ENCODE measurements around the gene ARAP3. TPM values are rescaled to one million over a fixed set of nuclear protein-coding genes. Genes with fewer than 3 reads are reported as not detected.
"Not testable (repeated sequence)": the region's sequence is repeated elsewhere in the genome, so short reads cannot be mapped to it uniquely, and the experiment has no call there.

Gene ARAP3, protein sequence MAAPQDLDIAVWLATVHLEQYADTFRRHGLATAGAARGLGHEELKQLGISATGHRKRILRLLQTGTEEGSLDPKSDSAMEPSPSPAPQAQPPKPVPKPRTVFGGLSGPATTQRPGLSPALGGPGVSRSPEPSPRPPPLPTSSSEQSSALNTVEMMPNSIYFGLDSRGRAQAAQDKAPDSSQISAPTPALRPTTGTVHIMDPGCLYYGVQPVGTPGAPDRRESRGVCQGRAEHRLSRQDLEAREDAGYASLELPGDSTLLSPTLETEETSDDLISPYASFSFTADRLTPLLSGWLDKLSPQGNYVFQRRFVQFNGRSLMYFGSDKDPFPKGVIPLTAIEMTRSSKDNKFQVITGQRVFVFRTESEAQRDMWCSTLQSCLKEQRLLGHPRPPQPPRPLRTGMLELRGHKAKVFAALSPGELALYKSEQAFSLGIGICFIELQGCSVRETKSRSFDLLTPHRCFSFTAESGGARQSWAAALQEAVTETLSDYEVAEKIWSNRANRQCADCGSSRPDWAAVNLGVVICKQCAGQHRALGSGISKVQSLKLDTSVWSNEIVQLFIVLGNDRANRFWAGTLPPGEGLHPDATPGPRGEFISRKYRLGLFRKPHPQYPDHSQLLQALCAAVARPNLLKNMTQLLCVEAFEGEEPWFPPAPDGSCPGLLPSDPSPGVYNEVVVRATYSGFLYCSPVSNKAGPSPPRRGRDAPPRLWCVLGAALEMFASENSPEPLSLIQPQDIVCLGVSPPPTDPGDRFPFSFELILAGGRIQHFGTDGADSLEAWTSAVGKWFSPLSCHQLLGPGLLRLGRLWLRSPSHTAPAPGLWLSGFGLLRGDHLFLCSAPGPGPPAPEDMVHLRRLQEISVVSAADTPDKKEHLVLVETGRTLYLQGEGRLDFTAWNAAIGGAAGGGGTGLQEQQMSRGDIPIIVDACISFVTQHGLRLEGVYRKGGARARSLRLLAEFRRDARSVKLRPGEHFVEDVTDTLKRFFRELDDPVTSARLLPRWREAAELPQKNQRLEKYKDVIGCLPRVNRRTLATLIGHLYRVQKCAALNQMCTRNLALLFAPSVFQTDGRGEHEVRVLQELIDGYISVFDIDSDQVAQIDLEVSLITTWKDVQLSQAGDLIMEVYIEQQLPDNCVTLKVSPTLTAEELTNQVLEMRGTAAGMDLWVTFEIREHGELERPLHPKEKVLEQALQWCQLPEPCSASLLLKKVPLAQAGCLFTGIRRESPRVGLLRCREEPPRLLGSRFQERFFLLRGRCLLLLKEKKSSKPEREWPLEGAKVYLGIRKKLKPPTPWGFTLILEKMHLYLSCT (N-terminal part only)
- total RNA-seq (10 to 100 TPM; 14.7 to 16.4 TPM), polyA plus RNA-seq (under 1 TPM in 1 of 2 donors, not detected in 1; 0.73 TPM)

DNA sequence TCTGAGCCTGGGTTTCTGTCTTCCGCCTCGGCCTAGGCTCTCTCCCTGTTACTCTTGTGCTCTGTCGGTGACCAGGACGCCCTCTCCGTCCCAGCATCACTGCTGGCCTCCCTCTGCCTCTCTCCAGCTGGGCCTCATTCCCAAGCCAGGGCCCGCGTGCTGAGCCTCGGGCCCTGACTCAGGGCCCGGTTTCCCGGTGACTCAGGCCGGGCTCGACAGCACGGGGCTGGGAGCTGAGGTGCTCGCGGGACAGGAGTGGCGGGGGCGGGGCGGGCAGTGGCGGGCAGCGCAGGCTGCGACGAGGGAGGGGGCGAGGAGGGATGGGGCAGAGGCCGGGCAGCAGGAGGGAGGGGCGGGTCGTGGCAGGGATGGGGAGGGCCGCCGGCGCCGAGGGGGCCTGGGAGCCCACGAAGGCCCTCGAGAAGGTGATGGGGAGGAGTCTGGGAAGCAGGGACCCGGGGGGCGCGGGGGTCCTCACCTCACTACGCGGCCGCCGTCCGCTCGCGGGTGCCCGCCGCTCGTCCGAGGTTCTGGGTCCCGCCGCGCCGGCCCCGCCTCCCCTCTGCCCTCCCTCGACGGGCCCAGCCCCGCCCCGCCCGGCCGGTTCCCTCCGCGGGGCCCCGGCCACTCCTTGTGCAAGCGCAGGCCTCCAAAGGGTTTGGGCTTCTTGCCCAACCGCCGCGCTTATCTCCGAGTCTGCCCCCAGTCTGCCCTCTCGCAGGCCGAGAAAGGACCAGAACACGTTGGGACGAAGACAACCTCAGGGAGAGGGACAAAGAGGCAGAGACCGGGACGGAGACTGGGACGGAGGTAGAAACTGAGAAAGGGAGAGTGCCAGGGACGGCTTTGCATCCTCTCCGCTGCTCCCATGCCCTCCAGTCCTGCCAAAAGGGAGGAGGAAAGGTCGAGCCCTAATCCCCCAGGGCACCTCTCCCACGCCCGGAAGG lies at the start of gene ARAP3:
Gene ARAP3, minus strand, starts transcription at position 536 of the 947 bp plus-strand sequence. CDS start 1,744 bp downstream, outside the sequence.
- H3K4me3 Mint-ChIP-seq, result peak within 1 kb of the TSS; percentile 78 to 86 (median 83)
- no peak within 1 kb of the TSS for H3K27ac ChIP-seq (ENCODE audit: low read depth, low read length)
- peak in 2 of 5 donors; percentile 24 to 47 for DNase-seq
- peak within 1 kb of the TSS in 1 of 2 donors; percentile 17 for H3K4me3 ChIP-seq (ENCODE audit: low read length in 2 of 2)
- POLR2A ChIA-PET (ENCODE audit: partially characterized antibody), result interaction anchor here (0.6 to 3.2 kb wide), 21 partner anchors 9 to 1723 kb away, joined by 3 to 63 read pairs (median 5); partner anchors contain the start of genes DELE1, DIAPH1, FCHSD1 and HDAC3
- no peaks in the 10 kb centered on the region for H3K36me3 ChIP-seq (ENCODE audit: insufficient read depth, low read length)
- H3K27ac Mint-ChIP-seq, result peak within 1 kb of the TSS; percentile 47 to 91 (median 77)
- no peaks in the 10 kb centered on the region for H3K9me3 ChIP-seq (ENCODE audit: control insufficient read depth in 1 of 2, low read length in 2 of 2)
- no peaks in the 10 kb centered on the region for H3K9me3 Mint-ChIP-seq
- intact Hi-C loops (cut with micrococcal nuclease), result loop anchor here (5.0 kb wide), 1 partner anchor 45 kb away; the partner anchor contains the start of genes HDAC3 and RELL2
- H3K4me1 ChIP-seq (ENCODE audit: insufficient read depth, low read length), result peaks cover 33% of the 10 kb centered on the region
- H3K4me1 Mint-ChIP-seq, result peaks cover 14 to 36% (median 26%) of the 10 kb centered on the region in 4 donors
- CTCF ChIA-PET (ENCODE audit: partially characterized antibody), result interaction anchor here (0.5 to 4.8 kb wide), 12 partner anchors 11 to 1367 kb away, joined by 3 to 79 read pairs (median 4); partner anchors contain the start of genes DELE1, PCDH1 and RNF14
- no peaks in the 10 kb centered on the region for H3K27me3 ChIP-seq (ENCODE audit: insufficient read depth, low read length)
- peaks cover 0 to 2% of the 10 kb centered on the region in 2 donors for H3K27me3 Mint-ChIP-seq
- no peaks in the 10 kb centered on the region for H3K36me3 Mint-ChIP-seq

DNA sequence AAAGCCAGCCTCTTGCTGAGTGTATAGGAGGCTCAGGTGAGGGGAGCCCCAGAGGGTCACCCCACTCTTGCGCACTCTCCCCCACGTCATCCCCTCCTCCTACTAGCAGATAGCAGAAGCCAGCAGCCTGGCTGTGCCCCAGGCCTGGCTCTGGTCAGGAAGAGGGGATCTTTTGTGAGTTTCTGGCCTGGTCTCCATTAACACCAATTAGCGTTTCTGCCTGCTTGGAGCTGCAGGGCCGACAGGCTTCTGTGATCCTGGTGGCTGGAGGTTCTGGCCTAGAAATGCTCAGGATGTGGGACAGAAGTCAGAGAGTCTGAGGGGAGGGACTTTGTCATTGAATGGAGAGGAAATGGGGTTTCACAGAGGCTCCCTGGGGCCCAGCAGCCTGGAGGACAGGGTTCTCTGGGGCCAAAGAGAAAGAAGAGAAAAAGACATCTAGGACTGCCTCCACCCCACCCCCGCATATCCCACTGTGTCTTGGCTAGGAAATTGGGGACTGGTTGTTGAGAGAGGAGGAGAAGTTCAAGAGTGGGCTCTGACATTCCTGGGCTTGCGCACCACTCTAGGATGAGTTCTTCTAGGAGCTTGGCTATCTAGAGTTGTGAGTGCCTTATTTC lies 47.5 kb upstream of the ARAP3 start:
- H3K4me1 ChIP-seq (ENCODE audit: insufficient read depth, low read length), result no peaks in the 10 kb centered on the region
- CTCF ChIA-PET (ENCODE audit: partially characterized antibody), result no interaction called here
- POLR2A ChIA-PET (ENCODE audit: partially characterized antibody), result no interaction called here
- intact Hi-C loops (cut with micrococcal nuclease), result no loop called here
- no peak for DNase-seq
- no peaks in the 10 kb centered on the region for H3K9me3 ChIP-seq (ENCODE audit: control insufficient read depth in 1 of 2, low read length in 2 of 2)
- Mint-ChIP-seq H3K36me3 (no peaks in the 10 kb centered on the region), H3K4me1 (no peaks in the 10 kb centered on the region), H3K27me3 (peaks cover 10 to 18% of the 10 kb centered on the region in 2 donors), H3K9me3 (no peaks in the 10 kb centered on the region), H3K27ac (no peak overlapping the region), H3K4me3 (no peak overlapping the region)
- H3K27ac ChIP-seq (ENCODE audit: low read depth, low read length), result no peak overlapping the region
- H3K36me3 ChIP-seq (ENCODE audit: insufficient read depth, low read length), result no peaks in the 10 kb centered on the region
- H3K4me3 ChIP-seq (ENCODE audit: low read length in 2 of 2), result no peak overlapping the region
- H3K27me3 ChIP-seq (ENCODE audit: insufficient read depth, low read length), result no peaks in the 10 kb centered on the region

DNA sequence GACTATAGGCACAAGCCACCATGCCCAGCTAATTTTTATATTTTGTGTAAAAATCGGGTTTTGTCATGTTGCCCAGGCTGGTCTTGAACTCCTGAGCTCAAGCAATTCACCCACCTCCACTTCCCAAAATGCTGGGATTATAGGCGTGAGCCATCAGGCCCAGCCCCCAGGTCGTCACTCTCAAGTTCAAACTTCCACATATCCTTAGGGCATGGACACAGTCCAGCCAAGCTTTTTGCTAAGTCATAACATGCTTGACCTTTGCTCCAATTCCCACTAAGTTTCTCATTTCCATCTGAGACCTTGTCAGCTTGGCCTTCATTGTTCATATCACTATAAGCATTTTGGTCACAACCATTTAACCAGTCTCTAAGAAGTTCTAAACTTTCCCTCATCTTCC lies 43.9 kb upstream of the ARAP3 start:
- Mint-ChIP-seq H3K36me3 (no peaks in the 10 kb centered on the region), H3K4me1 (no peaks in the 10 kb centered on the region), H3K27me3 (peaks cover 7% of the 10 kb centered on the region in 2 donors), H3K9me3 (peaks cover 0 to 7% (median 1%) of the 10 kb centered on the region in 8 donors), H3K27ac (no peak overlapping the region), H3K4me3 (peak overlapping the region in 1 of 8 donors; percentile 31)
- no peaks in the 10 kb centered on the region for H3K27me3 ChIP-seq (ENCODE audit: insufficient read depth, low read length)
- H3K9me3 ChIP-seq (ENCODE audit: control insufficient read depth in 1 of 2, low read length in 2 of 2), result no peaks in the 10 kb centered on the region
- CTCF ChIA-PET (ENCODE audit: partially characterized antibody), result no interaction called here
- DNase-seq, result no peak
- no peaks in the 10 kb centered on the region for H3K36me3 ChIP-seq (ENCODE audit: insufficient read depth, low read length)
- H3K4me1 ChIP-seq (ENCODE audit: insufficient read depth, low read length), result no peaks in the 10 kb centered on the region
- H3K4me3 ChIP-seq (ENCODE audit: low read length in 2 of 2), result no peak overlapping the region
- no peak overlapping the region for H3K27ac ChIP-seq (ENCODE audit: low read depth, low read length)
- intact Hi-C loops (cut with micrococcal nuclease), result no loop called here
- POLR2A ChIA-PET (ENCODE audit: partially characterized antibody), result no interaction called here

DNA sequence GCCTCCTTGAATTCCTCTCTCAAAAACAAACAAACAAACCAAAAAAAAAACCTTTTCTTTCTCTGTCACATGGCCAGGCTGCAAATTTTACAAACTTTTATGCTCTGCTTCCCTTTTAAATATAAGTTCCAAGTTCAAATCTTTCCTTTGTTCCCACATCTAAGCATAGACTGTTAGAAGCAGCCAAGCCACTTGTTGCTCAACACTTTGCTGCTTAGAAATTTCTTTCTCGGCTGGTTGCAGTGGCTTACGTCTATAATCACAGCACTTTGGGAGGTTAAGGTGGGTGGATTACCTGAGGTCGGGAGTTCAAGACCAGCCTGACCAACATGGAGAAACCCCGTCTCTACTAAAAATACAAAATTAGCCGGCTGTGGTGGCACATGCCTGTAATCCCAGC lies 43.1 kb upstream of the ARAP3 start:
- H3K27me3 ChIP-seq (ENCODE audit: insufficient read depth, low read length); H3K4me3 ChIP-seq (ENCODE audit: low read length in 2 of 2); H3K36me3 Mint-ChIP-seq; H3K4me1 ChIP-seq (ENCODE audit: insufficient read depth, low read length); POLR2A ChIA-PET (ENCODE audit: partially characterized antibody); H3K4me3 Mint-ChIP-seq; CTCF ChIA-PET (ENCODE audit: partially characterized antibody); intact Hi-C loops (cut with micrococcal nuclease); H3K36me3 ChIP-seq (ENCODE audit: insufficient read depth, low read length); H3K9me3 Mint-ChIP-seq; DNase-seq; H3K27me3 Mint-ChIP-seq; H3K4me1 Mint-ChIP-seq; H3K27ac Mint-ChIP-seq; H3K9me3 ChIP-seq (ENCODE audit: control insufficient read depth in 1 of 2, low read length in 2 of 2); H3K27ac ChIP-seq (ENCODE audit: low read depth, low read length): not testable (repeated sequence)

DNA sequence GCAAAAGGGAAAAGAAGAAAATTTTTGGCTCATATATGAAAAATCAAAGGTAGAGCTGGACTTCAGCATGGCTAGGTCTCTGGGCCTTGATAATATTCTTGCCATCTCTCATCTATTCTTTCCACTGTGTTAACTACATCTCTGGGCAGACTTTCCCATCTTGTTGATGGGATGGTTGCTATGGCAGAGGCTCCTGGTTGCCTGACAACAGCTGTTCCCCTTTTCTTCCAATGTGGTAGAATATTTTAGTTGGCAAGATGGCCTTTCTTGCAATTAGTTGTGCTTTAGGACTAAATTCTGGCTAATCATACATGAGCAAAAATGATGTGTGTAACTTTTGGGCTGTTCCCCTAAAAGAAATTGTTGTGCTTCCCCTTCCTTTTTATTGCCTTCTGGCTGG lies 40.2 kb upstream of the ARAP3 start:
- H3K27ac ChIP-seq (ENCODE audit: low read depth, low read length), result no peak overlapping the region
- H3K4me1 ChIP-seq (ENCODE audit: insufficient read depth, low read length), result no peaks in the 10 kb centered on the region
- no peak overlapping the region for H3K4me3 ChIP-seq (ENCODE audit: low read length in 2 of 2)
- no peaks in the 10 kb centered on the region for H3K27me3 ChIP-seq (ENCODE audit: insufficient read depth, low read length)
- Mint-ChIP-seq H3K4me1 (no peaks in the 10 kb centered on the region), H3K36me3 (no peaks in the 10 kb centered on the region), H3K27ac (no peak overlapping the region), H3K4me3 (no peak overlapping the region), H3K9me3 (peaks cover 0 to 7% (median 1%) of the 10 kb centered on the region in 8 donors), H3K27me3 (peaks cover 5 to 7% of the 10 kb centered on the region in 2 donors)
- POLR2A ChIA-PET (ENCODE audit: partially characterized antibody), result no interaction called here
- H3K36me3 ChIP-seq (ENCODE audit: insufficient read depth, low read length), result no peaks in the 10 kb centered on the region
- intact Hi-C loops (cut with micrococcal nuclease), result no loop called here
- CTCF ChIA-PET (ENCODE audit: partially characterized antibody), result interaction anchor here (0.9 kb wide), 2 partner anchors 104 to 157 kb away, joined by 3 to 4 read pairs; no protein-coding TSS in a partner anchor
- no peaks in the 10 kb centered on the region for H3K9me3 ChIP-seq (ENCODE audit: control insufficient read depth in 1 of 2, low read length in 2 of 2)
- DNase-seq, result no peak

DNA sequence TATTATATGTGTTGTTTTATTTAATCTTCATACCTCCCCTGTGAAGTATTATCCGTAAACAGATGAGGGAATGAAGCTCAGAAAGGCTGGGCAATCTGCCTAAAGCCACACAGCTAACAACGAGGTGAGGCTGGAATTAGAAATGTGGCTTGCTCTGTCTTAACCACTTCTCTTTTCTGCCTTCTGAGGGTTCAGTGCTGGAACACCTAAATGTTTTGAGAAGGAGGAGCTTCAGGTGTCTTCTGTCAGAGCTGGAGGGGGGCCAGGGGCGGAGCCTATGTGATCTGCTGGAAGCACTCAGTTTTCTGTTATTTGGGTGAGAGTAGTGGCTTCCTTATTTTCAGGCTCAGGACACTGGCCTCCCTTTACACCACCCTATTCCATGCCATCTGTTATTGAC lies 35.0 kb upstream of the ARAP3 start:
- no peak overlapping the region for H3K27ac ChIP-seq (ENCODE audit: low read depth, low read length)
- Mint-ChIP-seq H3K4me3 (no peak overlapping the region), H3K27me3 (peaks cover 7 to 10% of the 10 kb centered on the region in 2 donors), H3K27ac (no peak overlapping the region), H3K4me1 (no peaks in the 10 kb centered on the region), H3K9me3 (peaks cover 0 to 2% (median 0%) of the 10 kb centered on the region in 8 donors), H3K36me3 (no peaks in the 10 kb centered on the region)
- CTCF ChIA-PET (ENCODE audit: partially characterized antibody), result interaction anchor here (1.0 to 4.0 kb wide), 4 partner anchors 14 to 244 kb away, joined by 3 to 18 read pairs (median 3); no protein-coding TSS in a partner anchor
- no peaks in the 10 kb centered on the region for H3K9me3 ChIP-seq (ENCODE audit: control insufficient read depth in 1 of 2, low read length in 2 of 2)
- no peak overlapping the region for H3K4me3 ChIP-seq (ENCODE audit: low read length in 2 of 2)
- intact Hi-C loops (cut with micrococcal nuclease), result no loop called here
- POLR2A ChIA-PET (ENCODE audit: partially characterized antibody), result no interaction called here
- H3K27me3 ChIP-seq (ENCODE audit: insufficient read depth, low read length), result no peaks in the 10 kb centered on the region
- H3K36me3 ChIP-seq (ENCODE audit: insufficient read depth, low read length), result no peaks in the 10 kb centered on the region
- DNase-seq, result no peak
- no peaks in the 10 kb centered on the region for H3K4me1 ChIP-seq (ENCODE audit: insufficient read depth, low read length)

All from CD4-positive, alpha-beta memory T cell (primary cell).